Lung (tissue), 12 donors: Measurements from ENCODE around the gene CTCF. TPM values are rescaled to one million over a fixed set of nuclear protein-coding genes. Genes with fewer than 3 reads are reported as not detected.

Source experiments
- ATAC-seq: fragments of 200-7000 bp; cut with Tn5 transposase; one replicate; pipeline ENCODE4 v1.9.1; 2020; ENCODE audit warnings: moderate number of reproducible peaks; ENCODE audit not compliant: insufficient read depth, low FRiP score
- DNase-seq, 3 donors: peaks; one replicate each; pipeline ENCODE4 v3.0.0-alpha.2; 2013 to 2017
- H3K27ac ChIP-seq, 2 donors: one replicate each; pipeline ENCODE4 v1.5.1; 2013; ENCODE audit warnings: mild to moderate bottlenecking in 2 of 2, moderate library complexity in 2 of 2, control low read depth in 1 of 2, inconsistent platforms in 1 of 2, low read depth in 1 of 2, low read length in 1 of 2
- H3K27me3 ChIP-seq, 3 donors: one replicate each; pipeline ENCODE4 v1.5.1; 2013; ENCODE audit warnings: low read length in 2 of 3; ENCODE audit not compliant: control insufficient read depth in 3 of 3, insufficient read depth in 3 of 3
- H3K36me3 ChIP-seq, 4 donors: one replicate each; pipeline ENCODE4 v1.5.1; 2013; ENCODE audit warnings: low read length in 4 of 4, mild to moderate bottlenecking in 1 of 4, moderate library complexity in 1 of 4; ENCODE audit not compliant: control insufficient read depth in 4 of 4, insufficient read depth in 4 of 4
- H3K4me1 ChIP-seq, 5 donors: one replicate each; pipeline ENCODE4 v1.5.1; 2013; ENCODE audit warnings: low read length in 5 of 5, mild to moderate bottlenecking in 2 of 5, moderate library complexity in 1 of 5; ENCODE audit not compliant: control insufficient read depth in 5 of 5, insufficient read depth in 5 of 5
- H3K4me3 ChIP-seq: one replicate; pipeline ENCODE4 v1.5.1; 2013; ENCODE audit warnings: mild to moderate bottlenecking, control low read depth, moderate library complexity
- H3K9ac ChIP-seq, 2 donors: one replicate each; pipeline ENCODE4 v1.5.1; 2013; ENCODE audit warnings: low read length in 2 of 2, control low read depth in 1 of 2; ENCODE audit not compliant: insufficient read depth in 1 of 2
- H3K9me3 ChIP-seq, 4 donors: one replicate each; pipeline ENCODE4 v1.5.1; 2013; ENCODE audit warnings: low read length in 3 of 4, mild to moderate bottlenecking in 1 of 4, moderate library complexity in 1 of 4; ENCODE audit not compliant: control insufficient read depth in 4 of 4, insufficient read depth in 3 of 4
- WGBS, 2 donors: extraction: QIAGEN DNeasy Blood & Tissue Kit; methylation state at CpG; one replicate each; pipeline ENCODE4 v1.1.7; 2013; 5-methylcytosine and 5-hydroxymethylcytosine counted together
- polyA plus RNA-seq, 2 donors: library from polyadenylated mRNA; stranded (reverse); fragments of 200-250 nt; gene quantifications; one replicate each; pipeline ENCODE4 v1.2.1, GENCODE V29; 2013
- total RNA-seq, 2 donors: library from RNA; depleted of rRNA in 1 of 2; stranded (reverse); fragments of >200 nt in 1 of 2; gene quantifications; one replicate each; pipeline ENCODE4 v1.2.1, GENCODE V29; 2014 to 2021
- TF ChIP-seq, protein P1 (sequence below): IDR thresholded peaks from 2 replicates; pipeline ENCODE4 v1.5.1; 2012; ENCODE audit warnings: mild to moderate bottlenecking; ENCODE audit errors: control extremely low read depth, extremely low read depth
- donor health status: control.
- donor health status: control.
- donor health status: Bipolar disorder and iron deficiency.
- donor health status: healthy.
- donor health status: DM: yes; HTN: yes; CAD: no.

Gene CTCF
- total and polyA plus RNA-seq, 4 donors, result 16.7 to 54.2 (median 23.3) TPM

DNA sequence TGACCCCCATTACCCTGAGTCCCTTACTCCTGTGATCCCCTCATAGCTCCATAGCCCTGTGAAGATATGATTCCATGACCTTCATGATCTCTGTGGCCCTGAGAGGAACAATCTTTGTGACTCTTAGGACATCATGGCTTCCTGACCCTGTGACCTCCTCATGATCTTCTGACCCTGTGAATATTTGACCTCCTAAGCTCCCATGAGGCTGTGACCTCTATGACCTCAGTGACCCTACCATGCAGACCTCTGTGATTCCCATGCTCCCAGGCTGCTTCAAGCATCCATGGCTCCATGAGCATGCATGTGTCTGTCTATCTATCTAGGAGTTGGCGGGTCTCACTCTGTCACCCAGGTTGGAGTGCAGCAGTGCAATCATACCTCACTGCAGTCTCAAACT is 21.6 kb upstream of the CTCF start:
- WGBS, 2 donors, result 100% methylated on average over 1 of the region's 1 CpG
- Histone ChIP-seq H3K4me3 (no peak overlapping the region), H3K9me3 (no peaks in the 10 kb centered on the region), H3K27ac (no peak overlapping the region), H3K27me3 (no peaks in the 10 kb centered on the region), H3K4me1 (peaks cover 0 to 23% (median 4%) of the 10 kb centered on the region in 5 donors), H3K9ac (no peak overlapping the region), H3K36me3 (peaks cover 0 to 61% (median 36%) of the 10 kb centered on the region in 4 donors)
- TF ChIP-seq, protein P1, sequence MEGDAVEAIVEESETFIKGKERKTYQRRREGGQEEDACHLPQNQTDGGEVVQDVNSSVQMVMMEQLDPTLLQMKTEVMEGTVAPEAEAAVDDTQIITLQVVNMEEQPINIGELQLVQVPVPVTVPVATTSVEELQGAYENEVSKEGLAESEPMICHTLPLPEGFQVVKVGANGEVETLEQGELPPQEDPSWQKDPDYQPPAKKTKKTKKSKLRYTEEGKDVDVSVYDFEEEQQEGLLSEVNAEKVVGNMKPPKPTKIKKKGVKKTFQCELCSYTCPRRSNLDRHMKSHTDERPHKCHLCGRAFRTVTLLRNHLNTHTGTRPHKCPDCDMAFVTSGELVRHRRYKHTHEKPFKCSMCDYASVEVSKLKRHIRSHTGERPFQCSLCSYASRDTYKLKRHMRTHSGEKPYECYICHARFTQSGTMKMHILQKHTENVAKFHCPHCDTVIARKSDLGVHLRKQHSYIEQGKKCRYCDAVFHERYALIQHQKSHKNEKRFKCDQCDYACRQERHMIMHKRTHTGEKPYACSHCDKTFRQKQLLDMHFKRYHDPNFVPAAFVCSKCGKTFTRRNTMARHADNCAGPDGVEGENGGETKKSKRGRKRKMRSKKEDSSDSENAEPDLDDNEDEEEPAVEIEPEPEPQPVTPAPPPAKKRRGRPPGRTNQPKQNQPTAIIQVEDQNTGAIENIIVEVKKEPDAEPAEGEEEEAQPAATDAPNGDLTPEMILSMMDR, result no peak
- ATAC-seq (no peak), DNase-seq (peak in 1 of 3 donors; percentile 26)

GRCh38 chr16:67541391-67542263 is 20.7 kb upstream of the CTCF start:
- Histone ChIP-seq H3K4me1 (peaks cover 0 to 20% (median 4%) of the 10 kb centered on the region in 5 donors), H3K9me3 (no peaks in the 10 kb centered on the region), H3K9ac (no peak overlapping the region), H3K36me3 (peaks cover 6 to 69% (median 39%) of the 10 kb centered on the region in 4 donors), H3K4me3 (no peak overlapping the region), H3K27me3 (no peaks in the 10 kb centered on the region), H3K27ac (peak overlapping the region in 1 of 2 donors; percentile 35)
- ATAC-seq (no peak), DNase-seq (no peak)
- 81 to 87% methylated on average over 12 to 14 of the region's 14 CpGs for WGBS, 2 donors
- TF ChIP-seq, protein P1, result no peak

- ATAC-seq, result no peak
- no peaks in the 10 kb centered on the region for H3K9me3 ChIP-seq
- TF ChIP-seq, protein P1, result no peak
- no peaks in the 10 kb centered on the region for H3K27me3 ChIP-seq
- peaks cover 6 to 75% (median 42%) of the 10 kb centered on the region in 4 donors for H3K36me3 ChIP-seq
- H3K9ac ChIP-seq, result no peak overlapping the region
- peak overlapping the region in 1 of 2 donors; percentile 35 for H3K27ac ChIP-seq
- no peak overlapping the region for H3K4me3 ChIP-seq
- peaks cover 0 to 18% (median 4%) of the 10 kb centered on the region in 5 donors for H3K4me1 ChIP-seq
- DNase-seq, result no peak
Observed at GRCh38 chr16:67542464-67542863, 19.9 kb upstream of the CTCF start.
